AG04449 (cell line): Measurements from ENCODE around the gene ZNF283.

Experiments used
- CTCF ChIA-PET: fragments of 350-600 bp; formaldehyde crosslinking; extraction: SDS; loops from one replicate; lab custom pipeline; 2021; ENCODE audit warnings: antibody characterized with exemption; lab: Yijun Ruan, JAX
- POLR2A ChIA-PET: fragments of 400-600, 350-600 bp; formaldehyde crosslinking; extraction: SDS; loops from one replicate; lab custom pipeline; 2020; ENCODE audit warnings: antibody characterized with exemption, inconsistent platforms; lab: Yijun Ruan, JAX
- DNase-seq: peaks from one replicate; pipeline ENCODE4 v3.0.0-alpha.2; 2010; ENCODE audit warnings: low read depth, low spot score
- H3K4me3 ChIP-seq: 2 replicates; pipeline ENCODE4 v1.5.1; 2011; ENCODE audit warnings: low read depth, mild to moderate bottlenecking, control low read depth, low read length
- TF ChIP-seq, protein P1 (sequence below): IDR thresholded peaks from one replicate; pipeline ENCODE4 v1.5.1; 2011; ENCODE audit warnings: mild to moderate bottlenecking, moderate library complexity, low read length, control low read depth, inconsistent platforms; ENCODE audit not compliant: insufficient read depth; ENCODE audit errors: missing control alignments

ZNF283 gene

GRCh38 chr19:43806848-43807247, 20.3 kb upstream of the ZNF283 start:
- no peak overlapping the region for H3K4me3 ChIP-seq
- POLR2A ChIA-PET = no interaction called here
- TF ChIP-seq, protein P1, sequence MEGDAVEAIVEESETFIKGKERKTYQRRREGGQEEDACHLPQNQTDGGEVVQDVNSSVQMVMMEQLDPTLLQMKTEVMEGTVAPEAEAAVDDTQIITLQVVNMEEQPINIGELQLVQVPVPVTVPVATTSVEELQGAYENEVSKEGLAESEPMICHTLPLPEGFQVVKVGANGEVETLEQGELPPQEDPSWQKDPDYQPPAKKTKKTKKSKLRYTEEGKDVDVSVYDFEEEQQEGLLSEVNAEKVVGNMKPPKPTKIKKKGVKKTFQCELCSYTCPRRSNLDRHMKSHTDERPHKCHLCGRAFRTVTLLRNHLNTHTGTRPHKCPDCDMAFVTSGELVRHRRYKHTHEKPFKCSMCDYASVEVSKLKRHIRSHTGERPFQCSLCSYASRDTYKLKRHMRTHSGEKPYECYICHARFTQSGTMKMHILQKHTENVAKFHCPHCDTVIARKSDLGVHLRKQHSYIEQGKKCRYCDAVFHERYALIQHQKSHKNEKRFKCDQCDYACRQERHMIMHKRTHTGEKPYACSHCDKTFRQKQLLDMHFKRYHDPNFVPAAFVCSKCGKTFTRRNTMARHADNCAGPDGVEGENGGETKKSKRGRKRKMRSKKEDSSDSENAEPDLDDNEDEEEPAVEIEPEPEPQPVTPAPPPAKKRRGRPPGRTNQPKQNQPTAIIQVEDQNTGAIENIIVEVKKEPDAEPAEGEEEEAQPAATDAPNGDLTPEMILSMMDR = no peak
- CTCF ChIA-PET = interaction anchor here (1.4 kb wide), 1 partner anchor 10 kb away, joined by 4 read pairs; no protein-coding TSS in a partner anchor
- DNase-seq = no peak

DNA sequence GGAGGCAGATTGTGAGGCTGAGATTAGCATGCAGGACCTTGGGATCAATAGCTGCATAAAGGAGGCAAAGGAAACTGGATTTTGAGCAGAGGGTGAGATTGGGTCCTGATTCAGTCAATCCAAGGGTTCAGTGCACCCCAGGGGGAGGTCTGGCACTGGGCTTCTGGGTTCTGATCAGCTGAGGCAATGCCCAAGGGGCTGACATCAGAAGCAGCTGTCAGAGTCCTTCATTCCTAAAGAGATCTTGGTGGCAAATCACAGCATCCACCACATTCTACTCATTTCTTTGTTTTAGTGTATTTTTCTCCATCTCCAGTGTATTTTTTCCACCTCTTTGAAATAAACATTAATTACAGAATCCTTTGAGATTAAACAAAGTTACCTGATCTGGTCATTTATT, 19.5 kb upstream of the ZNF283 start:
- no peak overlapping the region for H3K4me3 ChIP-seq
- ChIA-PET CTCF (interaction anchor here (1.4 kb wide), 1 partner anchor 11 kb away, joined by 3 read pairs; no protein-coding TSS in a partner anchor), POLR2A (no interaction called here)
- DNase-seq = no peak
- TF ChIP-seq, protein P1 = no peak

GRCh38 chr19:43809762-43810696, 17.1 kb upstream of the ZNF283 start:
- CTCF ChIA-PET = interaction anchor here (0.6 to 4.3 kb wide), 38 partner anchors 8 to 378 kb away, joined by 3 to 51 read pairs (median 4); partner anchors contain the start of genes IRGQ, SMG9, ZNF575 and ZNF576
- TF ChIP-seq, protein P1 = peak; percentile 52
- DNase-seq = peak; percentile 17
- POLR2A ChIA-PET = no interaction called here
- no peak overlapping the region for H3K4me3 ChIP-seq

- TF ChIP-seq, protein P1 = no peak
- no peak for DNase-seq
- POLR2A ChIA-PET = no interaction called here
- H3K4me3 ChIP-seq = no peak overlapping the region
- CTCF ChIA-PET = interaction anchor here (1.1 to 4.3 kb wide), 8 partner anchors 10 to 292 kb away, joined by 3 to 51 read pairs (median 4); no protein-coding TSS in a partner anchor
Observed at GRCh38 chr19:43811837-43812236, 15.3 kb upstream of the ZNF283 start.

DNA sequence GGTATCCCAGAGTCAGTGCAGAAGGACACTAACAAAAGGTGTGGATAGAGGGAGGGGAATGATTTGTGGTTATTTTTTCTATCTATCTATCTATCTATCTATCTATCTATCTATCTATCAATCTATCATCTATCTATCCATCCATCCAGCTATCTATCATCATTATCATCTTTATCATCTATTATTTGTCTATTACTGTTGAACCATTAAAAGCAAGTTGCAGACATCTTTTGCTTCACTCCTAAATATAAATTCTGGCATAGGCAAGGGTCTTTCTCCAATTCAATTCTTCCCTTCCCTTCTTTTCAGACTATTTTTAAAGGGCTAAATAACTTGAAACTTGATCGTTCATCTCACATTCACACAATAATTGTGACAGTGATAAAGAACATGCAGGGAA, 14.9 kb upstream of the ZNF283 start:
- CTCF ChIA-PET = interaction anchor here (1.1 to 4.3 kb wide), 5 partner anchors 16 to 293 kb away, joined by 3 to 27 read pairs (median 3); partner anchors contain the start of genes IRGQ and ZNF576
- no peak overlapping the region for H3K4me3 ChIP-seq
- TF ChIP-seq, protein P1 = no peak
- POLR2A ChIA-PET = no interaction called here
- DNase-seq = no peak

DNA sequence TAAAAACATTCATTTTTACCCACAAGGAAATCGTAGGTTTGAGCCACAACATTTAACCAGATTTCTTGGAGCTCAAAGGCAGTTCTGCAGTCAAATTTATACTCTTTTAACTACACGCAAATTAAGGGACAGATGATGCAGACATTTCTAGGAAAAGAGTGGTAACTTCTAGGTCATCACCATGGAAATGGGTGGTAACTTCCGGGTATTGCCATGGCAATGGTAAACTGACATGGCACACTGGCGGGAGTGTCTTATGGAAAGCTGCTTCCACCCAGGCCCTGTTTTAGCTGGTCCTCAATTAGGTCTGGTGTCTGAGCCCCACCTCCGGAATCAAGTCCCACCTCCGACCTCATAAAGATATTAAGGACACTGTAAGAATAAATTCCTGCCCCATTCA, 14.4 kb upstream of the ZNF283 start:
- TF ChIP-seq, protein P1 = no peak
- H3K4me3 ChIP-seq = no peak overlapping the region
- DNase-seq = no peak
- ChIA-PET POLR2A (no interaction called here), CTCF (interaction anchor here (1.1 to 1.3 kb wide), 4 partner anchors 16 to 293 kb away, joined by 3 to 4 read pairs (median 3); partner anchors contain the start of genes IRGQ and ZNF576)
